Smooth muscle cell (in vitro differentiated cells): ENCODE results near the gene MYL11. TPM values are rescaled to one million over a fixed set of nuclear protein-coding genes. Genes with fewer than 3 reads are reported as not detected.
A peak's percentile ranks its signal among the peaks of the same experiment; 100 is the strongest.

Experiments
- DNase-seq: peaks from one replicate; lab custom pipeline; 2025; ENCODE audit not compliant: unreplicated experiment; lab: John Stamatoyannopoulos, UW
- H2AFZ ChIP-seq: fragments of 200-600 bp; sonication (generic); 2 replicates; pipeline ENCODE4 v1.6.0; 2016; ENCODE audit warnings: antibody characterized with exemption, low read depth, mild to moderate bottlenecking
- H3F3A ChIP-seq: fragments of 200-600 bp; sonication (generic); 2 replicates; pipeline ENCODE4 v1.6.0; 2017; ENCODE audit warnings: antibody characterized with exemption, low read depth
- H3K27ac ChIP-seq: fragments of 200-600 bp; sonication (generic); 2 replicates; pipeline ENCODE4 v1.5.1; 2016; ENCODE audit warnings: low read depth, mild to moderate bottlenecking
- H3K27me3 ChIP-seq: fragments of 200-600 bp; sonication (generic); 2 replicates; pipeline ENCODE4 v1.6.1; 2016; ENCODE audit warnings: low read depth, mild to moderate bottlenecking
- H3K36me3 ChIP-seq: fragments of 200-600 bp; sonication (generic); 2 replicates; pipeline ENCODE4 v1.5.1; 2016; ENCODE audit warnings: low read depth
- H3K4me1 ChIP-seq: fragments of 200-600 bp; sonication (generic); 2 replicates; pipeline ENCODE4 v1.5.1; 2016; ENCODE audit warnings: low read depth
- H3K4me2 ChIP-seq: fragments of 200-600 bp; sonication (generic); 2 replicates; pipeline ENCODE4 v1.6.0; 2016; ENCODE audit warnings: mild to moderate bottlenecking
- H3K4me3 ChIP-seq: fragments of 200-600 bp; sonication (generic); 2 replicates; pipeline ENCODE4 v1.5.1; 2016; ENCODE audit warnings: mild to moderate bottlenecking
- H3K79me2 ChIP-seq: fragments of 200-600 bp; sonication (generic); 2 replicates; pipeline ENCODE4 v1.6.0; 2016; ENCODE audit warnings: low read depth, mild to moderate bottlenecking
- H3K9ac ChIP-seq: fragments of 200-600 bp; sonication (generic); 2 replicates; pipeline ENCODE4 v1.6.0; 2016; ENCODE audit warnings: low read depth
- H3K9me3 ChIP-seq: fragments of 200-600 bp; sonication (generic); replicated peaks from 2 replicates; pipeline ENCODE4 v1.5.1; 2016; ENCODE audit warnings: low read depth
- H4K20me1 ChIP-seq: fragments of 200-600 bp; sonication (generic); 2 replicates; pipeline ENCODE4 v1.6.0; 2016; ENCODE audit warnings: low read depth
- WGBS: methylation state at CpG from one replicate; pipeline ENCODE4 v1.1.7; 2016; ENCODE audit warnings: low lambda C conversion rate; 5-methylcytosine and 5-hydroxymethylcytosine counted together
- polyA plus RNA-seq: library from polyadenylated mRNA; unstranded; fragments of >200 nt; fragmentation: Nextera tagmentation; extraction: Ambion mirVana; gene quantifications from 2 replicates; pipeline ENCODE4 v1.2.1, GENCODE V29; 2016
- total RNA-seq: library from RNA; depleted of rRNA; stranded (reverse); fragments of >200 nt; gene quantifications from 2 replicates; pipeline ENCODE4 v1.2.3, GENCODE V29; 2014
- TF ChIP-seq, protein P1 (sequence below): fragments of 200-600 bp; sonication (generic); IDR thresholded peaks from 2 replicates; pipeline ENCODE4 v1.5.1; 2017; ENCODE audit warnings: borderline replicate concordance, mild to moderate bottlenecking, antibody characterized with exemption; ENCODE audit not compliant: insufficient read depth, poor library complexity, severe bottlenecking

The MYL11 gene
- total and polyA plus RNA-seq, 2 experiments from 2014 or later = 3.6 TPM; not detected in 1

DNA sequence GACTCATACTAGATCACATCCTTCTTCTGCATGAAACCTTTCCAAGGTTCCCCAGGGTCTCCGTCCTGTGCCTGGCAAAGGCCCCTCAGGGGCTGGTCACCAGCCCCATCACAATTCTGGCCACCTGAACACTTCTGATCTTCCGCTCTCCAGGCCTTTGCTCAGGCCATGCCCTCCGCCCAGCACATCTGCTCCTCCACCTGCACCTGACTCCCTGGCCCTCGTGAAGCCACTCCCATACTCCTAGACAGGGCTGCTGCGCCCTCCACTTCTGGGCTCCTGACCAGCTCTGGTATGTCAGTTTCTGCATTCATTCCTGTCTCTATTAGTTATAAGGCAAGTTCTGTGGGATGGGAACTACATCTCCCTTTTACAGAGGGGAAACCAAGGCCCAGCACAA is 1.9 kb upstream of the MYL11 start:
- Histone ChIP-seq H3K27ac (no peak overlapping the region), H3K79me2 (peaks cover 21% of the 10 kb centered on the region), H4K20me1 (peaks cover 20% of the 10 kb centered on the region), H3K9ac (no peak overlapping the region), H3K27me3 (no peaks in the 10 kb centered on the region), H3K4me3 (no peak overlapping the region), H2AFZ (no peak overlapping the region), H3K4me2 (no peak overlapping the region), H3K36me3 (no peaks in the 10 kb centered on the region), H3K4me1 (peaks cover 26% of the 10 kb centered on the region), H3F3A (peaks cover 4% of the 10 kb centered on the region), H3K9me3 (no peaks in the 10 kb centered on the region)
- DNase-seq = no peak
- TF ChIP-seq, protein P1, sequence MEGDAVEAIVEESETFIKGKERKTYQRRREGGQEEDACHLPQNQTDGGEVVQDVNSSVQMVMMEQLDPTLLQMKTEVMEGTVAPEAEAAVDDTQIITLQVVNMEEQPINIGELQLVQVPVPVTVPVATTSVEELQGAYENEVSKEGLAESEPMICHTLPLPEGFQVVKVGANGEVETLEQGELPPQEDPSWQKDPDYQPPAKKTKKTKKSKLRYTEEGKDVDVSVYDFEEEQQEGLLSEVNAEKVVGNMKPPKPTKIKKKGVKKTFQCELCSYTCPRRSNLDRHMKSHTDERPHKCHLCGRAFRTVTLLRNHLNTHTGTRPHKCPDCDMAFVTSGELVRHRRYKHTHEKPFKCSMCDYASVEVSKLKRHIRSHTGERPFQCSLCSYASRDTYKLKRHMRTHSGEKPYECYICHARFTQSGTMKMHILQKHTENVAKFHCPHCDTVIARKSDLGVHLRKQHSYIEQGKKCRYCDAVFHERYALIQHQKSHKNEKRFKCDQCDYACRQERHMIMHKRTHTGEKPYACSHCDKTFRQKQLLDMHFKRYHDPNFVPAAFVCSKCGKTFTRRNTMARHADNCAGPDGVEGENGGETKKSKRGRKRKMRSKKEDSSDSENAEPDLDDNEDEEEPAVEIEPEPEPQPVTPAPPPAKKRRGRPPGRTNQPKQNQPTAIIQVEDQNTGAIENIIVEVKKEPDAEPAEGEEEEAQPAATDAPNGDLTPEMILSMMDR = no peak
- 96% methylated on average over 5 of the region's 5 CpGs for WGBS

DNA sequence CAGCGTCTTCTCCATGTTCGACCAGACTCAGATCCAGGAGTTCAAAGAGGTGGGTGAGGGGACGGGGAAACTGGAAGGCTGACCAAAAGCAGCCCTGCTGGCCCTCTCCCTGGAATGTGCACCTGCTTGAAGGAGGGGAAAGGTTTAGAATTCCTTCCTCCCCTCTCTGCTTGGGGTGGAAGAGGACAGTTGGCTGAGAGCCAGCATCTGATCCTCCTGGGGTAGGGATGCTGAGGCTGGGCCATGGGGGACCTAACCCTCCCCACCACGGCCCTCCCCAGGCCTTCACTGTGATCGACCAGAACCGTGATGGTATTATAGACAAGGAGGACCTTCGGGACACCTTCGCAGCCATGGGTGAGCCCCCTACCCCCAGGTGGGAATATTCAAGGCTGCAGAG is 1.3 kb downstream of the MYL11 start:
- Histone ChIP-seq H3K4me1 (peaks cover 14% of the 10 kb centered on the region), H3K36me3 (no peaks in the 10 kb centered on the region), H2AFZ (no peak overlapping the region), H3K27ac (no peak overlapping the region), H3K4me2 (no peak overlapping the region), H3K4me3 (no peak overlapping the region), H3F3A (no peaks in the 10 kb centered on the region), H4K20me1 (peaks cover 5% of the 10 kb centered on the region), H3K79me2 (no peaks in the 10 kb centered on the region), H3K9ac (no peak overlapping the region), H3K9me3 (no peaks in the 10 kb centered on the region), H3K27me3 (no peaks in the 10 kb centered on the region)
- 91% methylated on average over 8 of the region's 8 CpGs for WGBS
- DNase-seq = no peak
- TF ChIP-seq, protein P1 = no peak

DNA sequence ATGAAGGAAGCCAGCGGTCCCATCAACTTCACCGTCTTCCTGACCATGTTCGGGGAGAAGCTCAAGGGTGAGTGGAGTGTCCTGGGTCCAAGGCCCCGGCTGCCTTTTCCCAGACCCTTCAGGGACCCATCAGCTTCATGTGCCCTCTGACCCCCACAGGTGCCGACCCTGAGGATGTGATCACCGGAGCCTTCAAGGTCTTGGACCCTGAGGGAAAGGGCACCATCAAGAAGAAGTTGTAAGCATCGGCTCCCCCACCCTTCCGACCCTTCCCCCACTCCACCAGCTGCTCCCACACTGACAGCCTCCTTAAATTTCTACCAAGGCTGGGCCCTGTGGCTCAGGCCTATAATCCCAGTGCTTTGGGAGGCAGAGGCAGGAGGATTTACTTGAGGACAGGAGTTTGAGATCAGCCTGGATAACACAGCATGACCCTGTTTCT is 1.9 kb downstream of the MYL11 start:
- H3K4me2 ChIP-seq = peak overlapping the region; percentile 95
- no peak overlapping the region for H3K4me3 ChIP-seq
- no peaks in the 10 kb centered on the region for H3K36me3 ChIP-seq
- no peaks in the 10 kb centered on the region for H3K9me3 ChIP-seq
- H2AFZ ChIP-seq = no peak overlapping the region
- 93% methylated on average over 8 of the region's 8 CpGs for WGBS
- peak overlapping the region; percentile 99 for H3K27ac ChIP-seq
- TF ChIP-seq, protein P1 = no peak
- H3K4me1 ChIP-seq = peaks cover 14% of the 10 kb centered on the region
- no peaks in the 10 kb centered on the region for H3K27me3 ChIP-seq
- no peak overlapping the region for H3K9ac ChIP-seq
- peaks cover 5% of the 10 kb centered on the region for H4K20me1 ChIP-seq
- no peak for DNase-seq
- H3K79me2 ChIP-seq = no peaks in the 10 kb centered on the region
- H3F3A ChIP-seq = no peaks in the 10 kb centered on the region

DNA sequence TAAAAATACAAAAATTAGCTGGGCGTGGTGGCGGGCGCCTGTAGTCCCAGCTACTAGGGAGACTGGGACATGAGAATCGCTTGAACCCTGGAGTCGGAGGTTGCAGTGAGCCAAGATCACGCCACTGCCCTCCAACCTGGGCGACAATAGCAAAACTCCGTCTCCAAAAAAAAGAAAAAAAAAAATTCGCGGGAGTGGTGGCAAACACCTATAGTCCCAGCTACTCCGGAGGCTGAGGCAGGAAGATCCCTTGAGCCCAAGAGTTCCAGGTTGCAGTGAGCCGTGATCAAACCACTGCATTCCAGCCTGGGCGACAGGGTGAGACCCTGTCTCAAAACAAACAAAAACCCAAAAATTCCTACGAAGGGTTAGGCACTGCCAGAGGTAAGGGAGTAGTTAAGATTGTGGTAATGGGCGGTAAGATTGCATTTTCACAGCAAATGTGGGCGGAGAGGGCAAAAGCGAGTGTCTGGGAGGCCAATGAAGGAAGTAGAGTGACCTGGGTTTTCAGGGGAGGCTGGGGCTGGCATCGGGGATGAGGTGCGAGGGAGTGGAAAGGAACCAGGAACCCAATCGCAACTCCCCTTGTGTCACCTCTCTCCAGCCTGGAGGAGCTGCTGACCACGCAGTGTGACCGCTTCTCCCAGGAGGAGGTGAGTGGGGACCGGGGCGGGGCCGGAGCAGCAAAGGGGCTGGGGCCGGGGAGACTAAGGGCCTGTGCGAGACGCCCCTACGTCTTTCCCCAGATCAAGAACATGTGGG is 2.6 kb downstream of the MYL11 start:
- peak overlapping the region; percentile 99 for H3K27ac ChIP-seq
- H3K4me2 ChIP-seq = peak overlapping the region; percentile 95
- TF ChIP-seq, protein P1 = no peak
- H3K4me1 ChIP-seq = peaks cover 14% of the 10 kb centered on the region
- H3K9ac ChIP-seq = peak overlapping the region; percentile 96
- no peaks in the 10 kb centered on the region for H3K36me3 ChIP-seq
- H3F3A ChIP-seq = no peaks in the 10 kb centered on the region
- H3K27me3 ChIP-seq = no peaks in the 10 kb centered on the region
- no peaks in the 10 kb centered on the region for H3K9me3 ChIP-seq
- WGBS = 49% methylated on average over 22 of the region's 29 CpGs
- no peak for DNase-seq
- peak overlapping the region; percentile 89 for H2AFZ ChIP-seq
- peak overlapping the region; percentile 67 for H3K4me3 ChIP-seq
- peaks cover 5% of the 10 kb centered on the region for H4K20me1 ChIP-seq
- H3K79me2 ChIP-seq = no peaks in the 10 kb centered on the region
